ENCODE data around the gene EGFLAM.
"Not testable (repeated sequence)": the region's sequence is repeated elsewhere in the genome, so short reads cannot be mapped to it uniquely, and the experiment has no call there.

DNA sequence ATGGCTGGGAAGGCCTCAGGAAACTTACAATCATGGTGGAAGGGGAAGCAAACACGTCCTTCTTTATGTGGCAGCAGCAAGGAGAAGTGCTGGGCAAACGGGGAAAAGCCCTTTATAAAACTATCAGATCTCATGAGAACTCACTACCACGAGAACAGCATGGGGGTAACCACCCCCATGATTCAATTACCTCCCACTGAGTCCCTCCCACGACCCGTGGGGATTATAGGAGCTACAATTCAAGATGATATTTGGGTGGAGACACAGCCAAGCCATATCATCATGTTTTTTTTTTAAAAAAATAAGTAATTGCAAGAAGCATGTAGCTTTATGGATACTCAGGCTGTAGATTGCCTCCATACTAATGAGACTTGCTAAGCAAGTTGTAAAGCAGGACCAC, 157.4 kb downstream of the EGFLAM start:
- TF ChIP-seq, protein P1, sequence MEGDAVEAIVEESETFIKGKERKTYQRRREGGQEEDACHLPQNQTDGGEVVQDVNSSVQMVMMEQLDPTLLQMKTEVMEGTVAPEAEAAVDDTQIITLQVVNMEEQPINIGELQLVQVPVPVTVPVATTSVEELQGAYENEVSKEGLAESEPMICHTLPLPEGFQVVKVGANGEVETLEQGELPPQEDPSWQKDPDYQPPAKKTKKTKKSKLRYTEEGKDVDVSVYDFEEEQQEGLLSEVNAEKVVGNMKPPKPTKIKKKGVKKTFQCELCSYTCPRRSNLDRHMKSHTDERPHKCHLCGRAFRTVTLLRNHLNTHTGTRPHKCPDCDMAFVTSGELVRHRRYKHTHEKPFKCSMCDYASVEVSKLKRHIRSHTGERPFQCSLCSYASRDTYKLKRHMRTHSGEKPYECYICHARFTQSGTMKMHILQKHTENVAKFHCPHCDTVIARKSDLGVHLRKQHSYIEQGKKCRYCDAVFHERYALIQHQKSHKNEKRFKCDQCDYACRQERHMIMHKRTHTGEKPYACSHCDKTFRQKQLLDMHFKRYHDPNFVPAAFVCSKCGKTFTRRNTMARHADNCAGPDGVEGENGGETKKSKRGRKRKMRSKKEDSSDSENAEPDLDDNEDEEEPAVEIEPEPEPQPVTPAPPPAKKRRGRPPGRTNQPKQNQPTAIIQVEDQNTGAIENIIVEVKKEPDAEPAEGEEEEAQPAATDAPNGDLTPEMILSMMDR (conservative IDR thresholded peaks at IDR 0.05; ENCODE audit: low read depth, low read length): not testable (repeated sequence)
- TF ChIP-seq USF2 (IDR thresholded peaks at IDR 0.05; ENCODE audit: low read depth, low read length); CEBPB (IDR thresholded peaks at IDR 0.05; ENCODE audit: low read depth, low read length); SMC3 (IDR thresholded peaks at IDR 0.05; ENCODE audit: low read depth, low read length); MAFK (IDR thresholded peaks at IDR 0.05; ENCODE audit: low read depth, low read length); POLR2A (IDR thresholded peaks at IDR 0.05; ENCODE audit: low read depth, low read length); FOS (IDR thresholded peaks at IDR 0.05; ENCODE audit: low read depth, low read length); RFX5 (IDR thresholded peaks at IDR 0.05; ENCODE audit: low read depth, low read length); MXI1 (IDR thresholded peaks at IDR 0.05; ENCODE audit: borderline replicate concordance, low read depth, low read length): not testable (repeated sequence)

Measured in IMR-90 (cell line).